Stimulated activated CD4-positive, alpha-beta T cell treated with anti-CD3 and anti-CD28 coated beads, Interleukin-15, amount 100 ng/mL, for 1 hour (primary cell): ENCODE measurements around the gene VDAC1.

ENCODE experiments used
- DNase-seq, 2 donors: peaks; one replicate each; pipeline ENCODE4 v3.0.0-alpha.2; 2020; ENCODE audit warnings: low read depth in 1 of 2, low spot score in 1 of 2

Gene VDAC1

GRCh38 chr5:134025786-134026185 is 21.0 kb upstream of the VDAC1 start:
- DNase-seq, result no peak

GRCh38 chr5:134024811-134025210 is 20.0 kb upstream of the VDAC1 start:
- DNase-seq, result no peak

GRCh38 chr5:134022333-134022732 is 17.6 kb upstream of the VDAC1 start:
- DNase-seq, result no peak

- no peak for DNase-seq
Measured at GRCh38 chr5:134020188-134020587, 15.4 kb upstream of the VDAC1 start.

- DNase-seq, result no peak
Measured at GRCh38 chr5:134019636-134020035, 14.9 kb upstream of the VDAC1 start.

GRCh38 chr5:134018986-134019316 is 14.2 kb upstream of the VDAC1 start:
- no peak for DNase-seq

- no peak for DNase-seq
Measured at GRCh38 chr5:134018154-134018985, 13.6 kb upstream of the VDAC1 start.

GRCh38 chr5:134008266-134008749 is 3.5 kb upstream of the VDAC1 start:
- no peak for DNase-seq

GRCh38 chr5:134007581-134008265 is 2.9 kb upstream of the VDAC1 start:
- DNase-seq, result no peak

GRCh38 chr5:134006115-134006514 is 1.3 kb upstream of the VDAC1 start:
- no peak for DNase-seq

GRCh38 chr5:134005417-134006061 is 764 bp upstream of the VDAC1 start:
- no peak for DNase-seq

- peak in 1 of 2 donors; percentile 31 for DNase-seq
Measured at GRCh38 chr5:134003817-134004625, 754 bp downstream of the VDAC1 start.

- DNase-seq, result peak in 1 of 2 donors; percentile 20
Measured at GRCh38 chr5:134003064-134003816, 1.5 kb downstream of the VDAC1 start.

GRCh38 chr5:134001938-134002731 is 2.6 kb downstream of the VDAC1 start:
- no peak for DNase-seq

- no peak for DNase-seq
Measured at GRCh38 chr5:134000696-134001453, 3.9 kb downstream of the VDAC1 start.

GRCh38 chr5:134000091-134000511 is 4.7 kb downstream of the VDAC1 start:
- no peak for DNase-seq

GRCh38 chr5:133998807-133999206 is 6.0 kb downstream of the VDAC1 start:
- no peak for DNase-seq

GRCh38 chr5:133998042-133998441 is 6.7 kb downstream of the VDAC1 start:
- DNase-seq, result no peak
